SK-N-SH (cell line): ENCODE measurements around the gene MAP3K3. TPM values are rescaled to one million over a fixed set of nuclear protein-coding genes. Genes with fewer than 3 reads are reported as not detected.

Source experiments
- CTCF ChIA-PET: fragments of 300-600, 350-600 bp; formaldehyde crosslinking; extraction: SDS; loops from one replicate; lab custom pipeline; 2021; lab: Yijun Ruan, JAX
- POLR2A ChIA-PET: fragments of 350-600 bp; sonication (Branson Sonifier 250); formaldehyde crosslinking; extraction: SDS; loops from one replicate; lab custom pipeline; 2020; ENCODE audit warnings: antibody characterized with exemption, inconsistent platforms; lab: Yijun Ruan, JAX
- DNase-seq: peaks from one replicate; pipeline ENCODE4 v3.0.0; 2012
- H2AFZ ChIP-seq: fragments of 200-600 bp; sonication (generic); 2 replicates; pipeline ENCODE4 v1.8.1; 2016; ENCODE audit warnings: antibody characterized with exemption, mild to moderate bottlenecking, low read depth
- H3F3A ChIP-seq: fragments of 200-600 bp; sonication (generic); replicated peaks from 2 replicates; pipeline ENCODE3; 2016; ENCODE audit warnings: antibody characterized with exemption, mild to moderate bottlenecking; ENCODE audit not compliant: insufficient read depth
- H3K27ac ChIP-seq, 2 experiments: fragments of 200-500 bp in 1 of 2; fragments of 200-600 bp in 1 of 2; sonication (Bioruptor generic) in 1 of 2; sonication (generic), shearing (Covaris generic) in 1 of 2; 2 replicates each; pipeline versions ENCODE4 v1.5.1 to v1.6.1; 2014 to 2016; ENCODE audit warnings: low read depth in 2 of 2, inconsistent platforms in 1 of 2, low read length in 1 of 2, mild to moderate bottlenecking in 1 of 2, mixed read lengths in 1 of 2
- H3K27me3 ChIP-seq: fragments of 200-600 bp; sonication (generic), shearing (Covaris generic); 2 replicates; pipeline ENCODE4 v1.6.1; 2016; ENCODE audit warnings: mixed run types; ENCODE audit not compliant: insufficient read depth
- H3K36me3 ChIP-seq, 2 experiments: fragments of 200-500 bp in 1 of 2; fragments of 200-600 bp in 1 of 2; sonication (Bioruptor generic) in 1 of 2; sonication (generic) in 1 of 2; replicated peaks in 1 of 2; 2 replicates each; pipeline versions ENCODE3 to v1.5.1; 2014 to 2016; ENCODE audit warnings: low read length in 1 of 2, mild to moderate bottlenecking in 1 of 2; ENCODE audit not compliant: insufficient read depth in 2 of 2, control insufficient read depth in 1 of 2
- H3K4me1 ChIP-seq, 2 experiments: fragments of 200-500 bp in 1 of 2; fragments of 200-600 bp in 1 of 2; sonication (Bioruptor generic) in 1 of 2; sonication (generic), shearing (Covaris generic) in 1 of 2; 2 replicates each; pipeline versions ENCODE4 v1.5.1 to v1.6.1; 2014 to 2016; ENCODE audit warnings: low read depth in 1 of 2, low read length in 1 of 2, mixed run types in 1 of 2; ENCODE audit not compliant: insufficient read depth in 2 of 2, control insufficient read depth in 1 of 2
- H3K4me2 ChIP-seq: fragments of 200-600 bp; sonication (generic), shearing (Covaris generic); 2 replicates; pipeline ENCODE4 v1.6.1; 2017; ENCODE audit warnings: mixed run types
- H3K4me3 ChIP-seq, 2 experiments: fragments of 200-500 bp in 1 of 2; fragments of 200-600 bp in 1 of 2; sonication (Bioruptor generic) in 1 of 2; sonication (generic), shearing (Covaris generic) in 1 of 2; 2 replicates each; pipeline versions ENCODE4 v1.5.1 to v1.8.1; 2014 to 2016; ENCODE audit warnings: low read depth in 2 of 2, inconsistent platforms in 1 of 2, low read length in 1 of 2, mild to moderate bottlenecking in 1 of 2, mixed read lengths in 1 of 2, moderate library complexity in 1 of 2
- H3K79me2 ChIP-seq: fragments of 200-600 bp; sonication (generic); 2 replicates; pipeline ENCODE4 v1.8.1; 2017; ENCODE audit warnings: mild to moderate bottlenecking; ENCODE audit not compliant: insufficient read depth
- H3K9ac ChIP-seq: fragments of 200-600 bp; sonication (generic); 2 replicates; pipeline ENCODE4 v1.6.1; 2017; ENCODE audit warnings: mixed run types
- H3K9me2 ChIP-seq: fragments of 200-600 bp; sonication (generic); 2 replicates; pipeline ENCODE4 v1.6.1; 2017; ENCODE audit warnings: mixed run types
- H3K9me3 ChIP-seq: fragments of 200-600 bp; sonication (generic); 2 replicates; pipeline ENCODE4 v1.6.1; 2017; ENCODE audit warnings: mixed run types, mild to moderate bottlenecking, moderate library complexity
- H4K20me1 ChIP-seq: fragments of 200-600 bp; sonication (generic); 2 replicates; pipeline ENCODE4 v1.6.1; 2017; ENCODE audit warnings: mild to moderate bottlenecking, mixed run types; ENCODE audit not compliant: insufficient read depth
- CTCF ChIP-seq: fragments of 200-600 bp; sonication (generic); IDR thresholded peaks from 2 replicates; pipeline ENCODE4 v1.6.1; 2017; ENCODE audit warnings: antibody characterized with exemption, mild to moderate bottlenecking, moderate library complexity
- ELF1 ChIP-seq: IDR thresholded peaks from 2 replicates; pipeline ENCODE4 v1.4.0; 2012
- IRF3 ChIP-seq: fragments of 150-350 bp; IDR thresholded peaks from 2 replicates; pipeline ENCODE4 v1.6.1; 2016; ENCODE audit warnings: mild to moderate bottlenecking, low read depth, low read length
- MXI1 ChIP-seq: IDR thresholded peaks from 2 replicates; pipeline ENCODE4 v1.6.1; 2012; ENCODE audit warnings: mild to moderate bottlenecking, low read depth, low read length, improper control_type of control experiment
- POLR2AphosphoS5 ChIP-seq: IDR thresholded peaks from 2 replicates; pipeline ENCODE4 v1.6.1; 2012; ENCODE audit warnings: low read depth, low read length
- RFX5 ChIP-seq: IDR thresholded peaks from 2 replicates; pipeline ENCODE4 v1.6.1; 2012; ENCODE audit warnings: mild to moderate bottlenecking, improper control_type of control experiment, low read length
- RXRA ChIP-seq: IDR thresholded peaks from 2 replicates; pipeline ENCODE4 v1.4.0; 2012; ENCODE audit warnings: low read depth, mild to moderate bottlenecking, borderline replicate concordance
- SIN3A ChIP-seq: IDR thresholded peaks from 2 replicates; pipeline ENCODE4 v1.6.1; 2012; ENCODE audit warnings: low read depth, mild to moderate bottlenecking, low read length, moderate library complexity, borderline replicate concordance
- TAF1 ChIP-seq: IDR thresholded peaks from 2 replicates; pipeline ENCODE4 v1.6.1; 2012; ENCODE audit warnings: low read depth, mild to moderate bottlenecking, low read length, moderate library complexity, borderline replicate concordance
- WGBS: methylation state at CpG from one replicate; pipeline ENCODE4 v1.1.6; 2017; ENCODE audit warnings: low lambda C conversion rate; 5-methylcytosine and 5-hydroxymethylcytosine counted together
- polyA plus RNA-seq, 3 experiments: library from polyadenylated mRNA; depleted of rRNA; stranded (reverse); fragments of >200 nt; gene quantifications; 2 replicates each; pipeline ENCODE4 v1.2.3, GENCODE V29; 2012

The MAP3K3 gene
- polyA plus RNA-seq, 1 of the 3 experiments (the other 2 are of a cell fraction) = 25.3 TPM

- no peak overlapping the region for H2AFZ ChIP-seq
- H3K27me3 ChIP-seq = no peaks in the 10 kb centered on the region
- no peaks in the 10 kb centered on the region for H3K79me2 ChIP-seq
- H3K4me3 ChIP-seq = no peak overlapping the region
- 97% methylated on average over 7 of the region's 7 CpGs for WGBS
- no peaks in the 10 kb centered on the region for H3K9me3 ChIP-seq
- H4K20me1 ChIP-seq = no peaks in the 10 kb centered on the region
- H3K27ac ChIP-seq = no peak overlapping the region
- H3F3A ChIP-seq = no peaks in the 10 kb centered on the region
- peaks cover 0 to 17% of the 10 kb centered on the region in 2 experiments for H3K36me3 ChIP-seq
- H3K9me2 ChIP-seq = no peaks in the 10 kb centered on the region
- no peak overlapping the region for H3K4me2 ChIP-seq
- no peaks in the 10 kb centered on the region; a peak in 1 of 4 replicates for H3K4me1 ChIP-seq
- no peak overlapping the region for H3K9ac ChIP-seq
- ChIA-PET POLR2A (no interaction called here), CTCF (interaction anchor here (1.7 to 2.3 kb wide), 2 partner anchors 15 to 33 kb away, joined by 4 to 10 read pairs; no protein-coding TSS in a partner anchor)
- TF ChIP-seq POLR2AphosphoS5 (no peak), IRF3 (no peak), SIN3A (no peak), CTCF (no peak)
- DNase-seq = no peak
Observed at GRCh38 chr17:63644846-63645245, 22.6 kb downstream of the MAP3K3 start.

GRCh38 chr17:63645775-63646487 is 23.7 kb downstream of the MAP3K3 start:
- H3K4me2 ChIP-seq = no peak overlapping the region
- DNase-seq = no peak
- no peaks in the 10 kb centered on the region for H3K27me3 ChIP-seq
- H3K4me3 ChIP-seq = no peak overlapping the region
- H3K36me3 ChIP-seq = peaks cover 0 to 17% of the 10 kb centered on the region in 2 experiments
- H3K27ac ChIP-seq = no peak overlapping the region
- H3K4me1 ChIP-seq = no peaks in the 10 kb centered on the region; a peak in 1 of 4 replicates
- H4K20me1 ChIP-seq = no peaks in the 10 kb centered on the region
- H3K9ac ChIP-seq = no peak overlapping the region
- ChIA-PET CTCF (interaction anchor here (0.6 to 2.9 kb wide), 6 partner anchors 10 to 220 kb away, joined by 3 to 13 read pairs (median 4); no protein-coding TSS in a partner anchor), POLR2A (no interaction called here)
- WGBS = 95% methylated on average over 5 of the region's 5 CpGs
- H2AFZ ChIP-seq = no peak overlapping the region
- TF ChIP-seq ELF1 (no peak), CTCF (no peak), RXRA (no peak), TAF1 (no peak), MXI1 (no peak), RFX5 (no peak)
- no peaks in the 10 kb centered on the region for H3K79me2 ChIP-seq
- no peaks in the 10 kb centered on the region for H3F3A ChIP-seq
- H3K9me3 ChIP-seq = no peaks in the 10 kb centered on the region
- H3K9me2 ChIP-seq = no peaks in the 10 kb centered on the region
